GM12878 (cell line): ENCODE data around the gene ELL2. TPM values are rescaled to one million over a fixed set of nuclear protein-coding genes. Genes with fewer than 3 reads are reported as not detected.
A peak's percentile ranks its signal among the peaks of the same experiment; 100 is the strongest.

ENCODE experiments used
- CHD2 ChIP-seq: IDR thresholded peaks from 2 replicates; pipeline ENCODE4 v1.6.1; 2011; ENCODE audit warnings: low read depth, low read length, improper control_type of control experiment, borderline replicate concordance
- CHD4 ChIP-seq: fragments of 200-600 bp; sonication (generic); IDR thresholded peaks from 2 replicates; pipeline ENCODE4 v1.6.1; 2016; ENCODE audit warnings: mild to moderate bottlenecking
- EED ChIP-seq: sonication (generic); IDR thresholded peaks from 2 replicates; pipeline ENCODE4 v1.6.1; 2016; ENCODE audit warnings: antibody characterized with exemption, low read depth
- ESRRA ChIP-seq: IDR thresholded peaks from 2 replicates; pipeline ENCODE4 v1.6.1; 2012; ENCODE audit warnings: mild to moderate bottlenecking, low read length, improper control_type of control experiment
- GATAD2B ChIP-seq: fragments of 450-650 bp; conservative IDR thresholded peaks from 2 replicates; pipeline ENCODE4 v1.6.1; 2017; ENCODE audit warnings: low read depth, mild to moderate bottlenecking, moderate library complexity
- HDAC6 ChIP-seq: fragments of 200-600 bp; sonication (generic); IDR thresholded peaks from one replicate; pipeline ENCODE4 v1.8.0; 2017; ENCODE audit warnings: antibody characterized with exemption; ENCODE audit not compliant: unreplicated experiment
- IKZF2 ChIP-seq, 2 experiments: fragments of 450-650 bp; IDR thresholded peaks; 2 replicates each; pipeline ENCODE4 v1.6.1; 2017; ENCODE audit warnings: mild to moderate bottlenecking in 2 of 2, moderate library complexity in 2 of 2
- IRF4 ChIP-seq: IDR thresholded peaks from 2 replicates; pipeline ENCODE4 v1.6.1; 2011; ENCODE audit warnings: low read depth, low read length
- KLF5 ChIP-seq: fragments of 450-650 bp; IDR thresholded peaks from 2 replicates; pipeline ENCODE4 v1.6.1; 2014; ENCODE audit warnings: mild to moderate bottlenecking; ENCODE audit not compliant: partially characterized antibody
- MEF2B ChIP-seq: fragments of 450-650 bp; IDR thresholded peaks from 2 replicates; pipeline ENCODE4 v1.6.1; 2018; ENCODE audit warnings: mild to moderate bottlenecking, moderate library complexity; ENCODE audit not compliant: partially characterized antibody, poor library complexity, severe bottlenecking
- MTA2 ChIP-seq: fragments of 450-650 bp; IDR thresholded peaks from 2 replicates; pipeline ENCODE4 v1.6.1; 2016; ENCODE audit warnings: low read depth, mild to moderate bottlenecking, moderate library complexity
- RAD21 ChIP-seq: IDR thresholded peaks from 2 replicates; pipeline ENCODE4 v1.6.1; 2011; ENCODE audit warnings: mild to moderate bottlenecking, low read depth, low read length, moderate library complexity; ENCODE audit not compliant: insufficient read depth
- RUNX3 ChIP-seq: IDR thresholded peaks from 2 replicates; pipeline ENCODE4 v1.6.1; 2012; ENCODE audit warnings: low read length, inconsistent platforms
- SUPT20H ChIP-seq: IDR thresholded peaks from 2 replicates; pipeline ENCODE4 v1.6.1; 2011; ENCODE audit warnings: low read depth, mild to moderate bottlenecking, low read length, moderate library complexity, borderline replicate concordance; ENCODE audit not compliant: control insufficient read depth
- ZBED1 ChIP-seq: IDR thresholded peaks from 2 replicates; pipeline ENCODE4 v1.6.1; 2016; ENCODE audit warnings: borderline replicate concordance
- ZNF622 ChIP-seq: fragments of 450-650 bp; IDR thresholded peaks from 2 replicates; pipeline ENCODE4 v1.6.1; 2017; ENCODE audit warnings: mild to moderate bottlenecking, inconsistent platforms
- polyA plus RNA-seq, 11 experiments: library from polyadenylated mRNA; depleted of rRNA in 4 of 11; unstranded in 6 of 11; stranded (reverse) in 5 of 11; fragments of >200 nt; fragmentation: Nextera tagmentation in 4 of 11; fragmentation: Illumina TruSeq in 1 of 11; extraction: Ambion mirVana in 4 of 11; extraction: Trizol in 1 of 11; gene quantifications; 1 replicate in 1 of 11; 2 replicates in 10 of 11; pipeline versions ENCODE4 v1.2.1 to v1.2.3, GENCODE V29; 2011 to 2016; ENCODE audit warnings: inconsistent platforms in 2 of 11, missing spikeins in 2 of 11, low read depth in 1 of 11
- total RNA-seq, 4 experiments: library from RNA; depleted of rRNA in 3 of 4; stranded (reverse); fragments of >200 nt in 3 of 4; fragmentation: Illumina TruSeq in 1 of 4; extraction: Trizol in 1 of 4; gene quantifications; 2 replicates each; pipeline versions ENCODE4 v1.2.1 to v1.2.3, GENCODE V29; 2013 to 2021
- TF ChIP-seq, protein P1 (sequence below), 3 experiments: IDR thresholded peaks in 2 of 3; conservative IDR thresholded peaks in 1 of 3; 2 replicates each; pipeline ENCODE4 v1.5.1; 2011; ENCODE audit warnings: low read depth in 3 of 3, low read length in 3 of 3, mild to moderate bottlenecking in 3 of 3, control low read depth in 2 of 3, moderate library complexity in 2 of 3, inconsistent platforms in 1 of 3, mixed read lengths in 1 of 3; ENCODE audit not compliant: control insufficient read depth in 2 of 3, insufficient read depth in 1 of 3; ENCODE audit errors: extremely low read depth in 1 of 3
- TF ChIP-seq, protein P2 (sequence below): IDR thresholded peaks from 2 replicates; pipeline ENCODE4 v1.6.1; 2011; ENCODE audit warnings: low read depth, low read length, improper control_type of control experiment, borderline replicate concordance
- TF ChIP-seq, protein P3 (sequence below): fragments of 450-650 bp; IDR thresholded peaks from 2 replicates; pipeline ENCODE4 v1.6.1; 2017; ENCODE audit warnings: borderline replicate concordance

ELL2 gene
- total and polyA plus RNA-seq, 10 of the 15 experiments (the other 5 are each of a cell fraction or from before 2014, with no cell fraction given), result 24.2 to 91.4 (median 57.4) TPM

DNA sequence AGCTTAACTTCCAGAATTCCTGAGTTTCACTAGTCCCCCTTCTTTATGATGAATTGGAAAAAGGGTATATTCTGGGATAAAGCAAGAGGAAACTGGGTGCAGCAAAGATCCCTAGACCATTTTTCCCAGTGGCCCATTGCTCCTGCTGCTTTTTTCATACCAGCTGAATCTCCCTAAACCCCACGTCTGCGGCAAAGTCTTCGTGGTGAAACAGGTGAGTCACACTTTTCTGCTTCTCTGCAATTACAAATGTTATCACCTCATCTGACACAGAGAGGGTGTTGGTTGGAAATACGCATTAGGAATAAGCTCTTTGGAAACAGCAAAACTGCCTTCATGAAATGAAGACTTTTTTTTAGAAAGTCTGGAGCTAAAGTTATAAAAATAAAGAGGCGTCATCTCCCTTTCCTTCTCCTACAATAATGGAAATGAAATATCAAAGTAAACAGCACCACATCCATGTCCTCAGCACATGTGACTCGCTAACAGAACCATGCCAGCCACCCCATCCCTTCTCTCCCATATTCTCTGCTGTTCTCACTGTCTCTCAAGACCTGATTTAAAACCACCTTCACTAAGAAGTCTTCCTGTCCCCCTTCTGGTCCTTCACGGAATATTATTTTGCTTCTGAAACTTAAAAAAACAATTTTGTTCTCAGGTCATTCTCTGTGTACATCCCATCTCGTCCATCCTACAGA is 99.6 kb downstream of the ELL2 start (continued):
- no peak for TF ChIP-seq IRF4
- TF ChIP-seq, protein P1, sequence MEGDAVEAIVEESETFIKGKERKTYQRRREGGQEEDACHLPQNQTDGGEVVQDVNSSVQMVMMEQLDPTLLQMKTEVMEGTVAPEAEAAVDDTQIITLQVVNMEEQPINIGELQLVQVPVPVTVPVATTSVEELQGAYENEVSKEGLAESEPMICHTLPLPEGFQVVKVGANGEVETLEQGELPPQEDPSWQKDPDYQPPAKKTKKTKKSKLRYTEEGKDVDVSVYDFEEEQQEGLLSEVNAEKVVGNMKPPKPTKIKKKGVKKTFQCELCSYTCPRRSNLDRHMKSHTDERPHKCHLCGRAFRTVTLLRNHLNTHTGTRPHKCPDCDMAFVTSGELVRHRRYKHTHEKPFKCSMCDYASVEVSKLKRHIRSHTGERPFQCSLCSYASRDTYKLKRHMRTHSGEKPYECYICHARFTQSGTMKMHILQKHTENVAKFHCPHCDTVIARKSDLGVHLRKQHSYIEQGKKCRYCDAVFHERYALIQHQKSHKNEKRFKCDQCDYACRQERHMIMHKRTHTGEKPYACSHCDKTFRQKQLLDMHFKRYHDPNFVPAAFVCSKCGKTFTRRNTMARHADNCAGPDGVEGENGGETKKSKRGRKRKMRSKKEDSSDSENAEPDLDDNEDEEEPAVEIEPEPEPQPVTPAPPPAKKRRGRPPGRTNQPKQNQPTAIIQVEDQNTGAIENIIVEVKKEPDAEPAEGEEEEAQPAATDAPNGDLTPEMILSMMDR (IDR thresholded peaks at IDR 0.05 in 2 of 3, conservative IDR thresholded peaks at IDR 0.05 in 1 of 3; ENCODE audit: control insufficient read depth in 2 of 3, extremely low read depth in 1 of 3, insufficient read depth in 1 of 3, low read depth in 3 of 3, low read length in 3 of 3), result 0 out of 6 replicates have a peak, but pooled peaks of 1 of the 3 experiments have one; percentile 12
- TF ChIP-seq, protein P2, sequence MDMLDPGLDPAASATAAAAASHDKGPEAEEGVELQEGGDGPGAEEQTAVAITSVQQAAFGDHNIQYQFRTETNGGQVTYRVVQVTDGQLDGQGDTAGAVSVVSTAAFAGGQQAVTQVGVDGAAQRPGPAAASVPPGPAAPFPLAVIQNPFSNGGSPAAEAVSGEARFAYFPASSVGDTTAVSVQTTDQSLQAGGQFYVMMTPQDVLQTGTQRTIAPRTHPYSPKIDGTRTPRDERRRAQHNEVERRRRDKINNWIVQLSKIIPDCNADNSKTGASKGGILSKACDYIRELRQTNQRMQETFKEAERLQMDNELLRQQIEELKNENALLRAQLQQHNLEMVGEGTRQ, result no peak
- TF ChIP-seq RUNX3, result peak; percentile 19; the same call in 1 of the 2 replicates
- TF ChIP-seq SUPT20H, result no peak
- TF ChIP-seq ESRRA, result no peak
- TF ChIP-seq IKZF2 (IDR thresholded peaks at IDR 0.05), result peak; percentile 14 to 23; a peak in 2 of 4 replicates
- TF ChIP-seq CHD2, result no peak
- TF ChIP-seq ZBED1, result no peak
- no peak for TF ChIP-seq MTA2
- TF ChIP-seq EED, result peak; percentile 48; the same call in 1 of the 2 replicates
- TF ChIP-seq RAD21, result no peak
- TF ChIP-seq GATAD2B, result no peak
- TF ChIP-seq MEF2B, result no peak
- TF ChIP-seq, protein P3, sequence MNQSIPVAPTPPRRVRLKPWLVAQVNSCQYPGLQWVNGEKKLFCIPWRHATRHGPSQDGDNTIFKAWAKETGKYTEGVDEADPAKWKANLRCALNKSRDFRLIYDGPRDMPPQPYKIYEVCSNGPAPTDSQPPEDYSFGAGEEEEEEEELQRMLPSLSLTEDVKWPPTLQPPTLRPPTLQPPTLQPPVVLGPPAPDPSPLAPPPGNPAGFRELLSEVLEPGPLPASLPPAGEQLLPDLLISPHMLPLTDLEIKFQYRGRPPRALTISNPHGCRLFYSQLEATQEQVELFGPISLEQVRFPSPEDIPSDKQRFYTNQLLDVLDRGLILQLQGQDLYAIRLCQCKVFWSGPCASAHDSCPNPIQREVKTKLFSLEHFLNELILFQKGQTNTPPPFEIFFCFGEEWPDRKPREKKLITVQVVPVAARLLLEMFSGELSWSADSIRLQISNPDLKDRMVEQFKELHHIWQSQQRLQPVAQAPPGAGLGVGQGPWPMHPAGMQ, result no peak
- no peak for TF ChIP-seq KLF5
- TF ChIP-seq CHD4, result no peak
- TF ChIP-seq ZNF622, result no peak
- TF ChIP-seq HDAC6, result no peak
